Astrocyte (in vitro differentiated cells and primary cell): ENCODE data around the gene TPRKB.

Experiments used
- EZH2 ChIP-seq: IDR thresholded peaks from 2 replicates; pipeline ENCODE4 v1.6.1; 2012; ENCODE audit warnings: mild to moderate bottlenecking, low read length, inconsistent platforms; ENCODE audit not compliant: insufficient read depth
- TF ChIP-seq, protein P1 (sequence below): IDR thresholded peaks from 2 replicates; pipeline ENCODE4 v1.5.1; 2011; ENCODE audit warnings: low read depth, mild to moderate bottlenecking, inconsistent platforms, low read length, moderate library complexity; ENCODE audit not compliant: insufficient read depth

DNA sequence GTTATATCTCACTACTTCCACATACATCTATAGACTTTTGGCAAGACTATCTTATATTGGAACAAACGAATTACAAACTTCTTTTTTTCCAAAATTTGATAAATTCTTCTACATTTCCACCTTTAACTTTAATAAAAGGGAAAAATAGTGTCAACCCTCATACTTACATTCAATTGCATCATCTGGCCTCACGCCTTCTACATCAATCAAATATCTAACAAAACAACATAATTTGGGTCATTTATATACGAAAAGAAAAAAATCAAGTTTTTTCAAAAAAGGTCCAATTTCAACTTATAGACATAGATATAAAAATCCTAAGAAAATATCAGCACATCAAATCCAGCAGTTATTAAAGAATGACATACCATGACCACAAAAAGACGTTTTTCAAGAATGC is 29.8 kb upstream of the TPRKB start:
- TF ChIP-seq, protein P1, sequence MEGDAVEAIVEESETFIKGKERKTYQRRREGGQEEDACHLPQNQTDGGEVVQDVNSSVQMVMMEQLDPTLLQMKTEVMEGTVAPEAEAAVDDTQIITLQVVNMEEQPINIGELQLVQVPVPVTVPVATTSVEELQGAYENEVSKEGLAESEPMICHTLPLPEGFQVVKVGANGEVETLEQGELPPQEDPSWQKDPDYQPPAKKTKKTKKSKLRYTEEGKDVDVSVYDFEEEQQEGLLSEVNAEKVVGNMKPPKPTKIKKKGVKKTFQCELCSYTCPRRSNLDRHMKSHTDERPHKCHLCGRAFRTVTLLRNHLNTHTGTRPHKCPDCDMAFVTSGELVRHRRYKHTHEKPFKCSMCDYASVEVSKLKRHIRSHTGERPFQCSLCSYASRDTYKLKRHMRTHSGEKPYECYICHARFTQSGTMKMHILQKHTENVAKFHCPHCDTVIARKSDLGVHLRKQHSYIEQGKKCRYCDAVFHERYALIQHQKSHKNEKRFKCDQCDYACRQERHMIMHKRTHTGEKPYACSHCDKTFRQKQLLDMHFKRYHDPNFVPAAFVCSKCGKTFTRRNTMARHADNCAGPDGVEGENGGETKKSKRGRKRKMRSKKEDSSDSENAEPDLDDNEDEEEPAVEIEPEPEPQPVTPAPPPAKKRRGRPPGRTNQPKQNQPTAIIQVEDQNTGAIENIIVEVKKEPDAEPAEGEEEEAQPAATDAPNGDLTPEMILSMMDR: no peak
- TF ChIP-seq EZH2: no peak
